GM18499 (cell line): ENCODE data around the gene RBM17.
"Not testable (repeated sequence)": the region's sequence is repeated elsewhere in the genome, so short reads cannot be mapped to it uniquely, and the experiment has no call there.

ENCODE experiments used
- ATAC-seq: cut with Tn5 transposase; IDR thresholded peaks from one replicate; pipeline ENCODE4 v1.9.1; 2021; ENCODE audit warnings: moderate number of reproducible peaks; ENCODE audit not compliant: insufficient read depth, unreplicated experiment

Gene RBM17

GRCh38 chr10:6054884-6055283 is 34.0 kb upstream of the RBM17 start:
- no peak for ATAC-seq

GRCh38 chr10:6055929-6056328 is 32.9 kb upstream of the RBM17 start:
- ATAC-seq = no peak

GRCh38 chr10:6056411-6057135 is 32.3 kb upstream of the RBM17 start:
- ATAC-seq = no peak

GRCh38 chr10:6058682-6059475 is 30.0 kb upstream of the RBM17 start:
- no peak for ATAC-seq

- no peak for ATAC-seq
Measured at GRCh38 chr10:6059506-6059905, 29.3 kb upstream of the RBM17 start.

- no peak for ATAC-seq
Measured at GRCh38 chr10:6061056-6061455, 27.8 kb upstream of the RBM17 start.

GRCh38 chr10:6062101-6062771 is 26.6 kb upstream of the RBM17 start, which contains the start of gene IL2RA:
Gene IL2RA (minus strand): TSS chr10:6062367. CDS start chr10:6062151, 216 bp downstream.
- no peak for ATAC-seq

- ATAC-seq = no peak
Measured at GRCh38 chr10:6064119-6064518, 24.7 kb upstream of the RBM17 start.

- ATAC-seq = not testable (repeated sequence)
Measured at GRCh38 chr10:6064726-6065125, 24.1 kb upstream of the RBM17 start.

- no peak for ATAC-seq
Measured at GRCh38 chr10:6065406-6065805, 23.4 kb upstream of the RBM17 start.

- ATAC-seq = no peak
Measured at GRCh38 chr10:6065835-6066234, 23.0 kb upstream of the RBM17 start.

GRCh38 chr10:6067457-6067856 is 21.4 kb upstream of the RBM17 start:
- ATAC-seq = no peak

- ATAC-seq = no peak
Measured at GRCh38 chr10:6068006-6068405, 20.8 kb upstream of the RBM17 start.

- ATAC-seq = no peak
Measured at GRCh38 chr10:6068422-6068821, 20.4 kb upstream of the RBM17 start.

- ATAC-seq = no peak
Measured at GRCh38 chr10:6069081-6069931, 19.5 kb upstream of the RBM17 start.

- ATAC-seq = no peak
Measured at GRCh38 chr10:6070660-6071059, 18.2 kb upstream of the RBM17 start.

- no peak for ATAC-seq
Measured at GRCh38 chr10:6071181-6072175, 17.4 kb upstream of the RBM17 start.

GRCh38 chr10:6072215-6072934 is 16.5 kb upstream of the RBM17 start:
- peak; percentile 36 for ATAC-seq
